MCF 10A (cell line): ENCODE data around the gene AQP9. TPM values are rescaled to one million over a fixed set of nuclear protein-coding genes. Genes with fewer than 3 reads are reported as not detected.

Experiments
- BruUV-seq: library from RNA; stranded (reverse); fragments of 400-500 nt; replicated peaks from 2 replicates; lab custom pipeline; 2021; lab: Mats Ljungman, UMichigan
- CTCF ChIA-PET: fragments of 300-600 bp; sonication (Branson Sonifier 250); formaldehyde crosslinking; extraction: SDS; loops from one replicate; lab custom pipeline; 2021; ENCODE audit warnings: antibody characterized with exemption, inconsistent platforms; lab: Yijun Ruan, JAX
- POLR2A ChIA-PET: fragments of 300-600, 350-650 bp; sonication (Branson Sonifier 250); formaldehyde crosslinking; extraction: SDS; loops from one replicate; lab custom pipeline; 2020; ENCODE audit warnings: antibody characterized with exemption, inconsistent platforms; lab: Yijun Ruan, JAX
- DNase-seq: peaks from one replicate; pipeline ENCODE4 v3.0.0-alpha.2; 2018; ENCODE audit not compliant: unreplicated experiment
- H3K27ac Mint-ChIP-seq: one replicate; pipeline ENCODE4 v1.8.0; 2022; ENCODE audit warnings: mild to moderate bottlenecking, low read depth, mixed read lengths; ENCODE audit not compliant: unreplicated experiment
- H3K27me3 Mint-ChIP-seq: one replicate; pipeline ENCODE4 v1.8.0; 2022; ENCODE audit warnings: mixed read lengths; ENCODE audit not compliant: insufficient read depth, unreplicated experiment
- H3K36me3 Mint-ChIP-seq: one replicate; pipeline ENCODE4 v1.8.0; 2022; ENCODE audit warnings: mild to moderate bottlenecking, moderate library complexity, mixed read lengths; ENCODE audit not compliant: insufficient read depth, unreplicated experiment
- H3K4me1 Mint-ChIP-seq: one replicate; pipeline ENCODE4 v1.8.0; 2022; ENCODE audit warnings: mixed read lengths; ENCODE audit not compliant: insufficient read depth, unreplicated experiment
- H3K4me3 Mint-ChIP-seq: one replicate; pipeline ENCODE4 v1.8.0; 2022; ENCODE audit warnings: mild to moderate bottlenecking, moderate library complexity, mixed read lengths; ENCODE audit not compliant: unreplicated experiment
- H3K9me3 Mint-ChIP-seq: one replicate; pipeline ENCODE4 v1.8.0; 2022; ENCODE audit warnings: mixed read lengths; ENCODE audit not compliant: unreplicated experiment
- CTCF ChIP-seq: fragments of 200-600 bp; IDR thresholded peaks from one replicate; pipeline ENCODE4 v1.8.0; 2022; ENCODE audit warnings: antibody characterized with exemption, mild to moderate bottlenecking; ENCODE audit not compliant: unreplicated experiment
- intact Hi-C: fragments of 100-400 bp; cut with micrococcal nuclease; formaldehyde crosslinking; loops from 2 replicates; pipeline ENCODE4 v1.14.1; 2022
- total RNA-seq: library from RNA; stranded (reverse); gene quantifications from 2 replicates; pipeline ENCODE4 v1.2.3, GENCODE V29; 2022

The AQP9 gene
- total RNA-seq, 1 experiment from 2014 or later, result 0.09 TPM

DNA sequence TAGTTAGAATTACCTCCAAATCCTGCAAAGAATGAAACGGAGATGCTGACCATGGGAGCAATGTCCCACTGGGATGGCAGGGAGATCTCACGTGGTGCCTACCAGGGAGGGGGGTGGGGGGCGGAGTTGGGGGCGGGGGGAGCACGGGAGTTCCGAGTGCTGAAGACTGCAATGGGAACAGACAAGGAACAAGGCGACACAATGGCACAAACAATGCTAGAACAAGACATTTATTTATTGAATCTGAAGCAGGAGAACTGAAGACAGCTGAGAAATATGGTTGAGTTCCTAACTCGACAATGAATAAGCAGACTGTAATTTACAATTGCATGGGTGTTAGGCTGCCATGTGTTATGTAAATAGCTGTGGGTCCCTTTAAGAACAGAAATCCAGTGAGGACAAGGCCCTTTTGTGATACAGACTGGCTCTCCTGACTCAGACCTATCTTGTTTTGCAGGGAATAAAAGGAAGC is 91.2 kb downstream of the AQP9 start:
- no peak for TF ChIP-seq CTCF
- ChIA-PET POLR2A (interaction anchor here (0.7 to 2.6 kb wide), 5 partner anchors 25 to 704 kb away, joined by 3 to 10 read pairs (median 7); partner anchors contain the start of genes ADAM10 and SLTM), CTCF (interaction anchor here (0.7 to 1.9 kb wide), 6 partner anchors 24 to 521 kb away, joined by 3 to 9 read pairs (median 4); partner anchors contain the start of gene ADAM10)
- H3K9me3 Mint-ChIP-seq, result no peaks in the 10 kb centered on the region
- H3K27me3 Mint-ChIP-seq, result no peaks in the 10 kb centered on the region
- intact Hi-C loops, result loop anchor here (5.0 to 10.0 kb wide), 5 partner anchors 543 to 1263 kb away; partner anchors contain the start of genes MINDY2 and SLTM
- BruUV-seq, result no TSS peak
- peaks cover 19% of the 10 kb centered on the region for H3K4me1 Mint-ChIP-seq
- H3K36me3 Mint-ChIP-seq, result no peaks in the 10 kb centered on the region
- H3K4me3 Mint-ChIP-seq, result no peak overlapping the region
- H3K27ac Mint-ChIP-seq, result no peak overlapping the region
- DNase-seq, result no peak

- DNase-seq, result no peak
These were observed 94.3 kb downstream of the AQP9 start for GRCh38 chr15:58232281-58233065.

DNA sequence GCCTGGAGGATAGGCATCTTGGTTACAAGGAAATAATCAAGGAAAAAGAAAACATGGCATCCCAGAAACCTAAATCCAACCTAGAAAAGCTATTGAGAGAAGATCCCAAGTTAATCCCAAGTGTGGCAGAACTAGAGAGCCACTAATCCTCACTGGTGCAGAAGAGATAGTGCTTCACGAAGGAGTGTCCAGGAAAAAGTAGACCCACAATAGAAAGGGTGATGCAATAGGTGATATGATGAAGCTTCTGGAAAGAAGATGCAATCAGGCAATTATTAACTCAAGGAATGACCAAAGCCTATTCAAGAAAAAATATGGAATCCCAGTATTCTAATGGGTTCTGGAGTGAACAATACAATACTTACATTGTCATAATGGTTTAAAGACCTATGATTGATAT is 95.2 kb downstream of the AQP9 start:
- H3K27ac Mint-ChIP-seq, result no peak overlapping the region
- POLR2A ChIA-PET, result interaction anchor here (0.7 to 1.9 kb wide), 8 partner anchors 20 to 537 kb away, joined by 3 to 8 read pairs (median 4); partner anchors contain the start of genes ADAM10 and MINDY2
- no peaks in the 10 kb centered on the region for H3K27me3 Mint-ChIP-seq
- no peak for DNase-seq
- intact Hi-C loops, result no loop called here
- no peak for TF ChIP-seq CTCF
- peaks cover 26% of the 10 kb centered on the region for H3K4me1 Mint-ChIP-seq
- no TSS peak for BruUV-seq
- CTCF ChIA-PET, result interaction anchor here (0.6 to 1.0 kb wide), 3 partner anchors 335 to 1334 kb away, joined by 3 to 4 read pairs (median 4); no protein-coding TSS in a partner anchor
- H3K4me3 Mint-ChIP-seq, result no peak overlapping the region
- no peaks in the 10 kb centered on the region for H3K9me3 Mint-ChIP-seq
- H3K36me3 Mint-ChIP-seq, result no peaks in the 10 kb centered on the region

More at GRCh38 chr15:58232281-58233065, 94.3 kb downstream of the AQP9 start:
- ChIA-PET CTCF (interaction anchor here (0.6 to 1.1 kb wide), 4 partner anchors 19 to 876 kb away, joined by 3 to 4 read pairs (median 4); no protein-coding TSS in a partner anchor), POLR2A (interaction anchor here (0.7 to 1.9 kb wide), 4 partner anchors 26 to 538 kb away, joined by 3 to 6 read pairs (median 4); partner anchors contain the start of genes ADAM10 and MINDY2)
- Mint-ChIP-seq H3K27me3 (no peaks in the 10 kb centered on the region), H3K4me3 (no peak overlapping the region), H3K9me3 (no peaks in the 10 kb centered on the region), H3K36me3 (no peaks in the 10 kb centered on the region), H3K4me1 (peaks cover 26% of the 10 kb centered on the region), H3K27ac (no peak overlapping the region)
- no TSS peak for BruUV-seq
- intact Hi-C loops, result no loop called here
- TF ChIP-seq CTCF, result no peak

Other genes with a start within 250 kb of the AQP9 start
- gene ALDH1A2, start 72.7 kb upstream of the AQP9 start, total RNA-seq, result 1.2 and 1.3 TPM in 2 replicates